B cell (primary cell): ENCODE results near the gene HNRNPH1. TPM values are rescaled to one million over a fixed set of nuclear protein-coding genes. Genes with fewer than 3 reads are reported as not detected.

Experiments used
- ATAC-seq: fragments of 200-7000 bp; cut with Tn5 transposase; one replicate; pipeline ENCODE4 v1.10.0; 2021; ENCODE audit warnings: low read depth, mild to moderate bottlenecking, moderate number of reproducible peaks, moderate library complexity
- CTCF ChIA-PET: fragments of 350-600 bp; sonication (Branson Sonifier 250); formaldehyde crosslinking; loops from one replicate; lab custom pipeline; 2021; ENCODE audit warnings: antibody characterized with exemption, inconsistent platforms; lab: Charles Lee
- POLR2A ChIA-PET: fragments of 350-600 bp; sonication (Branson Sonifier 250); formaldehyde crosslinking; loops from one replicate; lab custom pipeline; 2021; ENCODE audit warnings: antibody characterized with exemption; lab: Charles Lee
- DNase-seq: peaks from one replicate; pipeline ENCODE4 v3.0.0; 2013
- H2AFZ ChIP-seq: 2 replicates; pipeline ENCODE4 v1.6.1; 2012; ENCODE audit warnings: mild to moderate bottlenecking, low read depth, low read length; ENCODE audit not compliant: insufficient read depth, poor library complexity, severe bottlenecking
- H3K27ac ChIP-seq, 2 donors: 1 replicate in 1 of 2; 2 replicates in 1 of 2; pipeline ENCODE4 v1.5.1; 2012 to 2013; ENCODE audit warnings: low read length in 2 of 2, mild to moderate bottlenecking in 2 of 2, moderate library complexity in 1 of 2
- H3K27me3 ChIP-seq, 4 experiments: fragments of 200-600 bp in 1 of 4; sonication (generic) in 1 of 4; replicated peaks in 1 of 4; 1 replicate in 2 of 4; 2 replicates in 2 of 4; pipeline versions ENCODE4 v1.6.1 to v1.7.0; 2013 to 2016; ENCODE audit warnings: low read length in 3 of 4, mild to moderate bottlenecking in 2 of 4, mixed read lengths in 1 of 4, moderate library complexity in 1 of 4; ENCODE audit not compliant: insufficient read depth in 4 of 4, control insufficient read depth in 3 of 4; ENCODE audit errors: control extremely low read depth in 1 of 4
- H3K36me3 ChIP-seq, 2 experiments: replicated peaks in 1 of 2; 1 replicate in 1 of 2; 2 replicates in 1 of 2; pipeline versions ENCODE4 v1.6.1 to v1.7.1; 2013; ENCODE audit warnings: low read length in 1 of 2; ENCODE audit not compliant: insufficient read depth in 2 of 2, control insufficient read depth in 1 of 2; ENCODE audit errors: control extremely low read depth in 1 of 2, extremely low read depth in 1 of 2
- H3K4me1 ChIP-seq, 2 donors: fragments of 200-600 bp in 1 of 2; sonication (generic) in 1 of 2; 1 replicate in 1 of 2; 2 replicates in 1 of 2; pipeline versions ENCODE4 v1.5.1 to v1.6.1; 2013 to 2017; ENCODE audit warnings: low read length in 2 of 2; ENCODE audit not compliant: control insufficient read depth in 2 of 2, insufficient read depth in 2 of 2
- H3K4me2 ChIP-seq: replicated peaks from 2 replicates; pipeline ENCODE3; 2012; ENCODE audit warnings: mild to moderate bottlenecking, low read depth, low read length; ENCODE audit not compliant: poor library complexity, severe bottlenecking
- H3K4me3 ChIP-seq, 5 experiments: fragments of 200-600 bp in 1 of 5; sonication (generic) in 1 of 5; 1 replicate in 3 of 5; 2 replicates in 2 of 5; pipeline versions ENCODE4 v1.5.1 to v1.7.0; 2011 to 2016; ENCODE audit warnings: low read length in 4 of 5, mild to moderate bottlenecking in 4 of 5, low read depth in 2 of 5, control low read depth in 1 of 5, moderate library complexity in 1 of 5; ENCODE audit not compliant: insufficient read depth in 1 of 5; ENCODE audit errors: control extremely low read depth in 1 of 5, extremely low read depth in 1 of 5
- H3K79me2 ChIP-seq: fragments of 200-600 bp; sonication (generic); one replicate; pipeline ENCODE4 v1.6.0; 2016; ENCODE audit warnings: low read length; ENCODE audit not compliant: control insufficient read depth, insufficient read depth
- H3K9ac ChIP-seq: fragments of 200-600 bp; sonication (generic); 2 replicates; pipeline ENCODE4 v1.6.1; 2017; ENCODE audit warnings: mild to moderate bottlenecking, low read length, moderate library complexity
- H3K9me3 ChIP-seq, 3 donors: one replicate each; pipeline versions ENCODE4 v1.6.1 to v1.7.1; 2013; ENCODE audit warnings: low read length in 2 of 3; ENCODE audit not compliant: control insufficient read depth in 2 of 3, insufficient read depth in 1 of 3; ENCODE audit errors: control extremely low read depth in 1 of 3
- H4K20me1 ChIP-seq: 2 replicates; pipeline ENCODE4 v1.6.0; 2012; ENCODE audit warnings: mild to moderate bottlenecking, low read length; ENCODE audit not compliant: insufficient read depth, control insufficient read depth, poor library complexity, severe bottlenecking
- H3K27ac Mint-ChIP-seq: one replicate; pipeline ENCODE4 v1.8.0; 2021; ENCODE audit warnings: mixed read lengths
- H3K27me3 Mint-ChIP-seq: one replicate; pipeline ENCODE4 v1.8.0; 2021; ENCODE audit warnings: mixed read lengths
- H3K4me1 Mint-ChIP-seq: one replicate; pipeline ENCODE4 v1.8.0; 2021; ENCODE audit warnings: mixed read lengths
- H3K4me3 Mint-ChIP-seq: one replicate; pipeline ENCODE4 v1.8.0; 2021; ENCODE audit warnings: mixed read lengths
- H3K9me3 Mint-ChIP-seq: one replicate; pipeline ENCODE4 v1.8.0; 2022; ENCODE audit warnings: mixed read lengths; ENCODE audit not compliant: insufficient read depth
- EZH2 ChIP-seq: IDR thresholded peaks from 2 replicates; pipeline ENCODE4 v1.6.1; 2012; ENCODE audit warnings: borderline replicate concordance, low read depth, mild to moderate bottlenecking, moderate library complexity, low read length; ENCODE audit not compliant: insufficient read depth, poor library complexity, severe bottlenecking
- WGBS: methylation state at CpG from one replicate; pipeline ENCODE4 v1.1.5; 2013; ENCODE audit warnings: missing lambda C conversion rate; ENCODE audit not compliant: insufficient coverage; 5-methylcytosine and 5-hydroxymethylcytosine counted together
- intact Hi-C: fragments of 100-400 bp; cut with micrococcal nuclease; formaldehyde crosslinking; loops from one replicate; pipeline ENCODE4 v1.10.0; 2022
- polyA plus RNA-seq: library from polyadenylated mRNA; depleted of rRNA; stranded (reverse); fragments of >200 nt; gene quantifications from 2 replicates; pipeline ENCODE4 v1.2.3, GENCODE V29; 2012
- total RNA-seq, 2 donors: library from RNA; stranded (reverse); fragments of 120-200 nt in 1 of 2; gene quantifications; 1 replicate in 1 of 2; 2 replicates in 1 of 2; pipeline versions ENCODE4 v1.2.3 to v1.2.4, GENCODE V29; 2013 to 2022
- TF ChIP-seq, protein P1 (sequence below): fragments of 200-600 bp; IDR thresholded peaks from one replicate; pipeline ENCODE4 v1.8.0; 2022; ENCODE audit warnings: antibody characterized with exemption, mild to moderate bottlenecking

HNRNPH1 gene
- total and polyA plus RNA-seq, 2 donors (not counting 1 experiment from before 2014, with no cell fraction given) = 471 to 1,412 TPM

DNA sequence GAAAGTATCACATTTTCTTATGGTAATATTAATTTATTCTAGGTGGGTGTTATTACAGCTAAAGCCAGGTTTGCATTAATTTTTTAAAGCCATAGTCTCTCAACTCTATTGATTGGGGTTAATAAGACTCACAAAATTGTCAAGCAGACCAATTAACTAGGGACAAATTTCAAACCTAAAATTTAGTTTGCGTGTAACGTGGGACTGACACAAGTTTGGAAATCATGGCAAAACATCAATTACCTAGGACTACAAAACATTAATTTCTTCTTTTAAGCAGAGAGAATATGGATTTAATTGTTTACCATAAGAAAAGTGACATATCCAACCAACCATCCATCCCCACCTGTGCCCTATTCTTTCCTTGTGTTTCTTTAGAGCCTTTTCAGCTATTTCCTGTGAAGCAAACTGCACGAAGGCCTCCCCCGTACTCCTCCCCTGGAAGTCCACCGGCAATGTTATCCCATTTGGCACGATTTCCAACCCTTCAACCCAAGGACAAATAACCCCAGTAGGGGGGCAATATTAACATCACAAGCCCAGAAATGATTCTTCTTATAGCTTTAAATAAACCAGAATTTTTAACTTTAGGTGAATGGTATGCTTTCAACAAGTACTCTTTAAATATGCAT lies 4.4 kb downstream of the HNRNPH1 start:
- Mint-ChIP-seq H3K4me1 (peaks cover 50% of the 10 kb centered on the region), H3K4me3 (peak overlapping the region; percentile 50), H3K9me3 (no peaks in the 10 kb centered on the region), H3K27ac (peak overlapping the region; percentile 64), H3K27me3 (no peaks in the 10 kb centered on the region)
- no peak for ATAC-seq
- Histone ChIP-seq H3K4me2 (peak overlapping the region; percentile 92), H3K27ac (peak overlapping the region in 1 of 2 donors; percentile 32), H4K20me1 (peaks cover 91% of the 10 kb centered on the region), H3K27me3 (no peaks in the 10 kb centered on the region), H3K9ac (no peak overlapping the region), H3K4me1 (peaks cover 29 to 37% of the 10 kb centered on the region in 2 donors), H3K79me2 (peaks cover 55% of the 10 kb centered on the region), H3K9me3 (peaks cover 0 to 3% (median 0%) of the 10 kb centered on the region in 3 donors), H3K36me3 (peaks cover 20 to 84% of the 10 kb centered on the region in 2 experiments), H3K4me3 (peak overlapping the region in 1 of 5 experiments; percentile 73), H2AFZ (no peak overlapping the region)
- CTCF ChIA-PET = no interaction called here
- POLR2A ChIA-PET = no interaction called here
- no peak for TF ChIP-seq EZH2
- TF ChIP-seq, protein P1, sequence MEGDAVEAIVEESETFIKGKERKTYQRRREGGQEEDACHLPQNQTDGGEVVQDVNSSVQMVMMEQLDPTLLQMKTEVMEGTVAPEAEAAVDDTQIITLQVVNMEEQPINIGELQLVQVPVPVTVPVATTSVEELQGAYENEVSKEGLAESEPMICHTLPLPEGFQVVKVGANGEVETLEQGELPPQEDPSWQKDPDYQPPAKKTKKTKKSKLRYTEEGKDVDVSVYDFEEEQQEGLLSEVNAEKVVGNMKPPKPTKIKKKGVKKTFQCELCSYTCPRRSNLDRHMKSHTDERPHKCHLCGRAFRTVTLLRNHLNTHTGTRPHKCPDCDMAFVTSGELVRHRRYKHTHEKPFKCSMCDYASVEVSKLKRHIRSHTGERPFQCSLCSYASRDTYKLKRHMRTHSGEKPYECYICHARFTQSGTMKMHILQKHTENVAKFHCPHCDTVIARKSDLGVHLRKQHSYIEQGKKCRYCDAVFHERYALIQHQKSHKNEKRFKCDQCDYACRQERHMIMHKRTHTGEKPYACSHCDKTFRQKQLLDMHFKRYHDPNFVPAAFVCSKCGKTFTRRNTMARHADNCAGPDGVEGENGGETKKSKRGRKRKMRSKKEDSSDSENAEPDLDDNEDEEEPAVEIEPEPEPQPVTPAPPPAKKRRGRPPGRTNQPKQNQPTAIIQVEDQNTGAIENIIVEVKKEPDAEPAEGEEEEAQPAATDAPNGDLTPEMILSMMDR = no peak
- DNase-seq = no peak
- intact Hi-C loops = no loop called here
- WGBS = no CpG with 5 or more reads among the region's 6 CpGs

DNA sequence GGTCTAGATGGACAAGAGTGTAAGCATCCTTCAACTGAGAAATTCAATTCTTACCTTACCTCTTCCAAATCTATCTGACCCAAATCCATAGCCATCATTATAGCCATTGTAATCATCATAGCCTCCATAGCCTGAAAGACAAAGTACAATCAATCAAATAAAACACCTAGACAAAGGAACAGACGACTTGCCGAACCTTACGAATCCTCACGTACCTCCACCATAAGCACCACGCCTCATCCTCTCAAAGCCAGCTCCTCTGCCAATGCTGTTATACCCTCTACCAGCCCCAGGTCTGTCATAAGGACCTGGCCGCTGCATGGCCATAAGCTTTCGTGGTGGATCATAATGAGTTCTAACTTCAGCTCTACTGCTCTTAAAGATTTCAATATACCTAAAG lies 5.5 kb downstream of the HNRNPH1 start:
- ATAC-seq (no peak), DNase-seq (no peak)
- H3K9ac ChIP-seq = no peak overlapping the region
- H3K27me3 ChIP-seq = no peaks in the 10 kb centered on the region
- H3K4me3 Mint-ChIP-seq = no peak overlapping the region
- peaks cover 96% of the 10 kb centered on the region for H4K20me1 ChIP-seq
- H3K4me1 ChIP-seq = peaks cover 27 to 37% of the 10 kb centered on the region in 2 donors
- H3K27ac Mint-ChIP-seq = no peak overlapping the region
- intact Hi-C loops = no loop called here
- H3K27ac ChIP-seq = peak overlapping the region in 1 of 2 donors; percentile 9
- H3K9me3 Mint-ChIP-seq = no peaks in the 10 kb centered on the region
- peaks cover 53% of the 10 kb centered on the region for H3K79me2 ChIP-seq
- no peak overlapping the region for H2AFZ ChIP-seq
- TF ChIP-seq, protein P1 = no peak
- no peak overlapping the region for H3K4me2 ChIP-seq
- peaks cover 43% of the 10 kb centered on the region for H3K4me1 Mint-ChIP-seq
- no peak overlapping the region for H3K4me3 ChIP-seq
- ChIA-PET CTCF (no interaction called here), POLR2A (interaction anchor here (0.7 kb wide), 1 partner anchor 76 kb away, joined by 6 read pairs; no protein-coding TSS in a partner anchor)
- 82% methylated on average over 5 of the region's 7 CpGs for WGBS
- H3K36me3 ChIP-seq = peaks cover 23 to 94% of the 10 kb centered on the region in 2 experiments
- H3K27me3 Mint-ChIP-seq = no peaks in the 10 kb centered on the region
- H3K9me3 ChIP-seq = no peaks in the 10 kb centered on the region
